HL-60 (cell line): ENCODE data around the gene SMPD1.

Experiments used
- DNase-seq, 2 experiments: peaks; one replicate each; pipeline ENCODE4 v3.0.0-alpha.2; 2010 to 2020; ENCODE audit warnings: low read depth in 1 of 2, low spot score in 1 of 2
- H3K27ac ChIP-seq: fragments of 250-450 bp; sonication (Bioruptor Pico); replicated peaks from 2 replicates; pipeline ENCODE4 v1.5.1; 2020; ENCODE audit warnings: mild to moderate bottlenecking, moderate library complexity
- H3K27me3 ChIP-seq: fragments of 250-450 bp; sonication (Bioruptor Pico); 2 replicates; pipeline ENCODE4 v1.5.1; 2021; ENCODE audit warnings: mild to moderate bottlenecking, moderate library complexity; ENCODE audit not compliant: insufficient read depth, poor library complexity, severe bottlenecking
- H3K4me3 ChIP-seq: replicated peaks from 2 replicates; pipeline ENCODE4 v1.5.1; 2011; ENCODE audit warnings: mild to moderate bottlenecking, control low read depth, low read length; ENCODE audit not compliant: insufficient read depth
- GABPA ChIP-seq: IDR thresholded peaks from 2 replicates; pipeline ENCODE4 v1.6.1; 2012; ENCODE audit warnings: low read depth
- POLR2AphosphoS5 ChIP-seq: IDR thresholded peaks from 2 replicates; pipeline ENCODE4 v1.6.1; 2012; ENCODE audit warnings: low read depth
- SPI1 ChIP-seq: IDR thresholded peaks from 2 replicates; pipeline ENCODE4 v1.6.1; 2012; ENCODE audit warnings: low read depth, mild to moderate bottlenecking, borderline replicate concordance
- TF ChIP-seq, protein P1 (sequence below): IDR thresholded peaks from one replicate; pipeline ENCODE4 v1.5.1; 2011; ENCODE audit warnings: low read length, control low read depth, inconsistent platforms; ENCODE audit not compliant: insufficient read depth
- TF ChIP-seq, protein P2 (sequence below): IDR thresholded peaks from 2 replicates; pipeline ENCODE4 v1.6.1; 2012; ENCODE audit warnings: low read depth; ENCODE audit not compliant: insufficient replicate concordance

SMPD1 gene

DNA sequence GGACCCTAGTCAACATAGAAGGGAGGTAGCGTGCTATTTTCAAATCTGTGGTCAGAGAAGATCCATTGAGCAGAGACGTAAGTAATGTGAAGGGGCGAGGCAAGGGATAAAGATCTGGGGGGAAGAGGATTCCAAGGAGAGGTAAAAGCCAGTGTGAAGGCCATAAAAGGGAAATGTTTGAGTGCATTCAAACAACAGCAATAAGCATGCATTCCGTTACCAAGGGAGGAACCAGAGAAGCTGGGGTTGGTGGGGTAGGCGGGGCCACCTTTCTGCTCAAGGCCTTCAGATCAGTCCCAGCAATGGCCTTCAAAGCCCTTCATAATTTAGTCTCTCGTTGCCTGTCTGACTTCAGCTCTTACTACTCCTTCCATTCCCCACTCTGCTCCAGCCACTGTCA lies 18.4 kb upstream of the SMPD1 start:
- Histone ChIP-seq H3K27ac (no peak overlapping the region), H3K4me3 (no peak overlapping the region), H3K27me3 (no peaks in the 10 kb centered on the region)
- TF ChIP-seq, protein P1, sequence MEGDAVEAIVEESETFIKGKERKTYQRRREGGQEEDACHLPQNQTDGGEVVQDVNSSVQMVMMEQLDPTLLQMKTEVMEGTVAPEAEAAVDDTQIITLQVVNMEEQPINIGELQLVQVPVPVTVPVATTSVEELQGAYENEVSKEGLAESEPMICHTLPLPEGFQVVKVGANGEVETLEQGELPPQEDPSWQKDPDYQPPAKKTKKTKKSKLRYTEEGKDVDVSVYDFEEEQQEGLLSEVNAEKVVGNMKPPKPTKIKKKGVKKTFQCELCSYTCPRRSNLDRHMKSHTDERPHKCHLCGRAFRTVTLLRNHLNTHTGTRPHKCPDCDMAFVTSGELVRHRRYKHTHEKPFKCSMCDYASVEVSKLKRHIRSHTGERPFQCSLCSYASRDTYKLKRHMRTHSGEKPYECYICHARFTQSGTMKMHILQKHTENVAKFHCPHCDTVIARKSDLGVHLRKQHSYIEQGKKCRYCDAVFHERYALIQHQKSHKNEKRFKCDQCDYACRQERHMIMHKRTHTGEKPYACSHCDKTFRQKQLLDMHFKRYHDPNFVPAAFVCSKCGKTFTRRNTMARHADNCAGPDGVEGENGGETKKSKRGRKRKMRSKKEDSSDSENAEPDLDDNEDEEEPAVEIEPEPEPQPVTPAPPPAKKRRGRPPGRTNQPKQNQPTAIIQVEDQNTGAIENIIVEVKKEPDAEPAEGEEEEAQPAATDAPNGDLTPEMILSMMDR = no peak
- no peak for TF ChIP-seq POLR2AphosphoS5
- DNase-seq = no peak

DNA sequence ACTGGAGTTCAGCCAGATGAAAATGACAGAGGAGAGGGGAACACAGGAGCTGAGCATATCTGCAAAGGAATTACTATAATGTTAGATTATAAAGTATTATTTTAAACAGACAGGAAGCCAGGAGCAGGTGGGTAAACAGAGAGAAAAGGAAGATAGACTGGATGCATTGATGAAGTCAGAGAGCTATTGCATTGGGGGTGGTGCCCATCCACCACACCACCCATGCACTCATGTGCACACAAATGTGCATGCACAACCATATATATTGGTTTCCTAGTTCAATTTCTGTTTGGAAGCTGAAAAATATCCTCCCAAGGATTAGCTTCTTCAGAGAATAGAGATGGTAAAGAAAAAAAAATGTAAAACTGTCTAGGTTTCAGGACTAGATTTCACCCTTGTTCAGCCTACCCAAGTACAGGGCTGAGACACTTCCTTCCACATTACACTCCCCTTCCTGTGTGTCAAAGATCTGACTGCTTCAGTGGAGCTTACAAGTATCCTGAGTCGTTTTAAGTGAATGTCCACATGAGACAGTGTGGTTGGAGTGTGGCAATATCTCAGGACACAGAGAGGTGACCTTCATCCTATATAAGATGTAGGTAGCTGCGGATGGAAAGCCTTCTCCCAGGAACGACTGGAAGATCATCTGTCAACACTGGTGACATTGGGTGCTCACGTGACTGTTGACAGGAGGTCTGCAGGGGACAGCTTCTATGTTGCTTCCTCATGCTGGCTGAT lies 12.2 kb upstream of the SMPD1 start:
- Histone ChIP-seq H3K27ac (no peak overlapping the region), H3K4me3 (no peak overlapping the region), H3K27me3 (no peaks in the 10 kb centered on the region)
- TF ChIP-seq POLR2AphosphoS5 = no peak
- TF ChIP-seq SPI1 = peak; percentile 60
- TF ChIP-seq, protein P1 = no peak
- DNase-seq = peak; percentile 21 to 49

DNA sequence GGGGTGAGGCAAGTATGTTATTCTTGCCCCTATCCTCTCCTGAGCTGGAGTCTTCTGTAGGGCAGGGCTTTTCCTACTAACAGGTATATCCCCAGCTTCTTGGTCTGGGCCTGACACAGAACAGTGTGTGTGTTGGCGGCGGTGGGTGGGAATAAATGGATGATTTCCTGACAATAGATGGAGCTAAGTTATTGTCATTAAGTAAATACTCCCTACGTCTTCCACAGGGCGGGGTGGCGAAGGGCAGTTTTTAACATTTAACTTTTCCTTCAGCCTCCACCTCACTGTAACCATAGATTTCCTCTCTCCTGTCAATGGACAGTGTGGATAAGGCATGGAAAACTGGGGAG lies 11.7 kb upstream of the SMPD1 start:
- TF ChIP-seq, protein P2, sequence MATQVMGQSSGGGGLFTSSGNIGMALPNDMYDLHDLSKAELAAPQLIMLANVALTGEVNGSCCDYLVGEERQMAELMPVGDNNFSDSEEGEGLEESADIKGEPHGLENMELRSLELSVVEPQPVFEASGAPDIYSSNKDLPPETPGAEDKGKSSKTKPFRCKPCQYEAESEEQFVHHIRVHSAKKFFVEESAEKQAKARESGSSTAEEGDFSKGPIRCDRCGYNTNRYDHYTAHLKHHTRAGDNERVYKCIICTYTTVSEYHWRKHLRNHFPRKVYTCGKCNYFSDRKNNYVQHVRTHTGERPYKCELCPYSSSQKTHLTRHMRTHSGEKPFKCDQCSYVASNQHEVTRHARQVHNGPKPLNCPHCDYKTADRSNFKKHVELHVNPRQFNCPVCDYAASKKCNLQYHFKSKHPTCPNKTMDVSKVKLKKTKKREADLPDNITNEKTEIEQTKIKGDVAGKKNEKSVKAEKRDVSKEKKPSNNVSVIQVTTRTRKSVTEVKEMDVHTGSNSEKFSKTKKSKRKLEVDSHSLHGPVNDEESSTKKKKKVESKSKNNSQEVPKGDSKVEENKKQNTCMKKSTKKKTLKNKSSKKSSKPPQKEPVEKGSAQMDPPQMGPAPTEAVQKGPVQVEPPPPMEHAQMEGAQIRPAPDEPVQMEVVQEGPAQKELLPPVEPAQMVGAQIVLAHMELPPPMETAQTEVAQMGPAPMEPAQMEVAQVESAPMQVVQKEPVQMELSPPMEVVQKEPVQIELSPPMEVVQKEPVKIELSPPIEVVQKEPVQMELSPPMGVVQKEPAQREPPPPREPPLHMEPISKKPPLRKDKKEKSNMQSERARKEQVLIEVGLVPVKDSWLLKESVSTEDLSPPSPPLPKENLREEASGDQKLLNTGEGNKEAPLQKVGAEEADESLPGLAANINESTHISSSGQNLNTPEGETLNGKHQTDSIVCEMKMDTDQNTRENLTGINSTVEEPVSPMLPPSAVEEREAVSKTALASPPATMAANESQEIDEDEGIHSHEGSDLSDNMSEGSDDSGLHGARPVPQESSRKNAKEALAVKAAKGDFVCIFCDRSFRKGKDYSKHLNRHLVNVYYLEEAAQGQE = no peak
- no peak for TF ChIP-seq POLR2AphosphoS5
- no peak for TF ChIP-seq GABPA
- TF ChIP-seq, protein P1 = no peak
- no peak for TF ChIP-seq SPI1
- H3K4me3 ChIP-seq = no peak overlapping the region
- no peaks in the 10 kb centered on the region for H3K27me3 ChIP-seq
- DNase-seq = no peak
- no peak overlapping the region for H3K27ac ChIP-seq

DNA sequence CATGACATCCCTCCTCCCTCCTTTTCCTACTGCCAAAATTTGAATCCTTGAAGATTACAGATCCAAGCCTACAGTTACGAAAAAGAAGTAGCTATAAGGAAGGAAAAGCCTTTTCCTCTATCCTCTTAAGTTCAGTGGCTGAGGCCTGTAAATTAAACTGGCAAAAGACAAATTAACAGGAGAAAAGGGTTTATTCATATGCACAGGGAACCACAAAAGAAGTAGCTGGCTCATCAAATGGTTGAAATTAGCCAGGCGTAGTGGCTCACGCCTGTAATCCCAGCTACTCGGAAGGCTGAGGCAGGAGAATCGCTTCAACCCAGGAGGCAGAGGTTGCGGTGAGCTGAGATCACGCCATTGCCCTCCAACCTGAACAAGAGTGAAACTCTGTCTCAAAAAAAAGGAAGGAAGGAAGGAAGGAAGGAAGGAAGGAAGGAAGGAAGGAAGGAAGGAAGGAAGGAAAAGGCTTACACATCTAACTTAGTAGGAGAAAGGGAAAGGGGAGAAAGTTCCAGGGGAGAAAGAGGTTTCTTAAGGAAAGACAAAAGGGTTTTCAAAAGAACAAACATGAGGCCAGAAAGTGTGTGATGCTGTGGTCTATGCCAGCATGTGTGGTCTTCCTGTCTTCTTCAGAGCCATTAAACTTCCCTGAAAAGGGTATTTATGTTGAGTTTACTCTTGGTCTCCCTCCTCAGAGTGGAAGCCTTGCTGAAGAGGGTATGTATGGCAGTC lies 5.1 kb upstream of the SMPD1 start:
- Histone ChIP-seq H3K27me3 (peaks cover 2% of the 10 kb centered on the region), H3K27ac (no peak overlapping the region), H3K4me3 (no peak overlapping the region)
- TF ChIP-seq, protein P2 = no peak
- no peak for TF ChIP-seq GABPA
- TF ChIP-seq, protein P1 = no peak
- no peak for TF ChIP-seq POLR2AphosphoS5
- TF ChIP-seq SPI1 = no peak
- no peak for DNase-seq
